Thyroid gland (tissue), 4 donors: ENCODE measurements around the gene IL3RA.

Source experiments
- CTCF ChIP-seq, 6 experiments: fragments of 200-600 bp in 3 of 6; fragments of 450-650 bp in 3 of 6; sonication (generic) in 3 of 6; IDR thresholded peaks; one replicate each; pipeline ENCODE4 v1.5.1; 2016 to 2019; ENCODE audit warnings: antibody characterized with exemption in 6 of 6, mild to moderate bottlenecking in 2 of 6, inconsistent platforms in 1 of 6, moderate library complexity in 1 of 6
- POLR2A ChIP-seq, 2 donors: fragments of 450-650 bp; IDR thresholded peaks; one replicate each; pipeline ENCODE4 v1.6.1; 2017; ENCODE audit warnings: antibody characterized with exemption in 2 of 2, mild to moderate bottlenecking in 2 of 2, moderate library complexity in 1 of 2

- TF ChIP-seq CTCF (IDR thresholded peaks at IDR 0.05), result no peak
- no peak for TF ChIP-seq POLR2A (IDR thresholded peaks at IDR 0.05)
Measured at GRCh38 chrX:1336948-1337779, 579 bp downstream of the IL3RA start.
